C4-2B (cell line): ENCODE data around the gene TAPBPL.
"Not testable (repeated sequence)": the region's sequence is repeated elsewhere in the genome, so short reads cannot be mapped to it uniquely, and the experiment has no call there.

Source experiments
- H3K27ac ChIP-seq: fragments of 450-650 bp; 2 replicates; pipeline ENCODE4 v1.5.1; 2017
- CTCF ChIP-seq: fragments of 450-650 bp; conservative IDR thresholded peaks from 2 replicates; pipeline ENCODE4 v1.5.1; 2017; ENCODE audit warnings: mild to moderate bottlenecking
- ZFX ChIP-seq: fragments of 450-650 bp; IDR thresholded peaks from 2 replicates; pipeline ENCODE4 v1.6.1; 2017

Gene TAPBPL

GRCh38 chr12:6492838-6493496 lies 41.1 kb downstream of the TAPBPL start, which contains the start of gene MRPL51:
MRPL51 (minus strand) TSS chr12:6493262; CDS start chr12:6493136, 126 bp downstream.
- H3K27ac ChIP-seq = peak within 1 kb of the TSS; percentile 93
- TF ChIP-seq ZFX (no peak), CTCF (no peak)

GRCh38 chr12:6493497-6494257 lies 41.8 kb downstream of the TAPBPL start, which contains the start of gene NCAPD2:
NCAPD2 (plus strand) TSS chr12:6494102; CDS start chr12:6495099, 997 bp downstream.
- TF ChIP-seq CTCF = no peak; the same call in 1 of the 2 replicates
- TF ChIP-seq ZFX = no peak
- H3K27ac ChIP-seq = peak within 1 kb of the TSS; percentile 93

GRCh38 chr12:6494258-6494743 lies 42.5 kb downstream of the TAPBPL start:
- peak overlapping the region; percentile 93 for H3K27ac ChIP-seq
- TF ChIP-seq CTCF (no peak), ZFX (no peak)

- no peak overlapping the region for H3K27ac ChIP-seq
- TF ChIP-seq ZFX (no peak), CTCF (no peak)
Observed at GRCh38 chr12:6494968-6495367, 43.1 kb downstream of the TAPBPL start.

GRCh38 chr12:6497291-6497690 lies 45.4 kb downstream of the TAPBPL start:
- not testable (repeated sequence) for H3K27ac ChIP-seq

GRCh38 chr12:6500466-6500865 lies 48.6 kb downstream of the TAPBPL start:
- H3K27ac ChIP-seq = no peak overlapping the region
- no peak for TF ChIP-seq ZFX

- no peak for TF ChIP-seq CTCF
- TF ChIP-seq ZFX = no peak
- no peak overlapping the region for H3K27ac ChIP-seq
Observed at GRCh38 chr12:6507102-6507998, 55.5 kb downstream of the TAPBPL start.

- TF ChIP-seq ZFX = no peak
- TF ChIP-seq CTCF = no peak
- H3K27ac ChIP-seq = no peak overlapping the region
Observed at GRCh38 chr12:6508087-6508486, 56.2 kb downstream of the TAPBPL start.
